Dendritic cell treated with granulocyte-macrophage colony-stimulating factor and Interleukin-4, amounts not matched to agents 40 ng/mL and 50 ng/mL, for 4 days (primary cell): ENCODE results near the gene ADGRF5.

Source experiments
- H3K27ac Mint-ChIP-seq: one replicate; pipeline ENCODE4 v1.8.0; 2022; ENCODE audit warnings: mild to moderate bottlenecking, mixed read lengths
- H3K27me3 Mint-ChIP-seq: one replicate; pipeline ENCODE4 v1.8.0; 2022; ENCODE audit warnings: mild to moderate bottlenecking, mixed read lengths
- H3K36me3 Mint-ChIP-seq: one replicate; pipeline ENCODE4 v1.8.0; 2022; ENCODE audit warnings: low read depth, mixed read lengths
- H3K4me1 Mint-ChIP-seq: one replicate; pipeline ENCODE4 v1.8.0; 2022; ENCODE audit warnings: low read depth, mixed read lengths
- H3K4me3 Mint-ChIP-seq: one replicate; pipeline ENCODE4 v1.8.0; 2022; ENCODE audit warnings: mild to moderate bottlenecking, moderate library complexity, mixed read lengths
- H3K9me3 Mint-ChIP-seq: one replicate; pipeline ENCODE4 v1.8.0; 2022; ENCODE audit warnings: mixed read lengths
- intact Hi-C: fragments of 100-400 bp; cut with micrococcal nuclease; formaldehyde crosslinking; loops from one replicate; pipeline ENCODE4 v1.15.0; 2022

Gene ADGRF5

GRCh38 chr6:46917002-46917545, 4.7 kb downstream of the ADGRF5 start:
- Mint-ChIP-seq H3K4me3 (no peak overlapping the region), H3K9me3 (no peaks in the 10 kb centered on the region), H3K27ac (no peak overlapping the region), H3K4me1 (no peaks in the 10 kb centered on the region), H3K36me3 (no peaks in the 10 kb centered on the region), H3K27me3 (no peaks in the 10 kb centered on the region)
- intact Hi-C loops: no loop called here

- Mint-ChIP-seq H3K4me3 (no peak overlapping the region), H3K4me1 (no peaks in the 10 kb centered on the region), H3K27ac (no peak overlapping the region), H3K27me3 (no peaks in the 10 kb centered on the region), H3K9me3 (no peaks in the 10 kb centered on the region), H3K36me3 (no peaks in the 10 kb centered on the region)
- intact Hi-C loops: no loop called here
Measured at GRCh38 chr6:46915866-46916265, 5.9 kb downstream of the ADGRF5 start.

GRCh38 chr6:46915380-46915779, 6.4 kb downstream of the ADGRF5 start:
- intact Hi-C loops: no loop called here
- Mint-ChIP-seq H3K27ac (no peak overlapping the region), H3K4me3 (no peak overlapping the region), H3K36me3 (no peaks in the 10 kb centered on the region), H3K4me1 (no peaks in the 10 kb centered on the region), H3K9me3 (no peaks in the 10 kb centered on the region), H3K27me3 (no peaks in the 10 kb centered on the region)

- Mint-ChIP-seq H3K4me1 (no peaks in the 10 kb centered on the region), H3K9me3 (no peaks in the 10 kb centered on the region), H3K27me3 (no peaks in the 10 kb centered on the region), H3K4me3 (no peak overlapping the region), H3K36me3 (no peaks in the 10 kb centered on the region), H3K27ac (no peak overlapping the region)
- intact Hi-C loops: no loop called here
Measured at GRCh38 chr6:46914279-46914810, 7.4 kb downstream of the ADGRF5 start.

- H3K27me3 Mint-ChIP-seq: no peaks in the 10 kb centered on the region
- no peaks in the 10 kb centered on the region for H3K4me1 Mint-ChIP-seq
- intact Hi-C loops: no loop called here
- no peaks in the 10 kb centered on the region for H3K9me3 Mint-ChIP-seq
- H3K36me3 Mint-ChIP-seq: no peaks in the 10 kb centered on the region
- no peak overlapping the region for H3K27ac Mint-ChIP-seq
- H3K4me3 Mint-ChIP-seq: no peak overlapping the region
Measured at GRCh38 chr6:46909371-46909770, 12.4 kb downstream of the ADGRF5 start.

GRCh38 chr6:46906776-46907175, 15.0 kb downstream of the ADGRF5 start:
- intact Hi-C loops: no loop called here
- no peak overlapping the region for H3K27ac Mint-ChIP-seq
- H3K9me3 Mint-ChIP-seq: no peaks in the 10 kb centered on the region
- H3K4me3 Mint-ChIP-seq: no peak overlapping the region
- no peaks in the 10 kb centered on the region for H3K4me1 Mint-ChIP-seq
- H3K27me3 Mint-ChIP-seq: no peaks in the 10 kb centered on the region
- H3K36me3 Mint-ChIP-seq: no peaks in the 10 kb centered on the region

- Mint-ChIP-seq H3K27ac (no peak overlapping the region), H3K4me1 (no peaks in the 10 kb centered on the region), H3K27me3 (no peaks in the 10 kb centered on the region), H3K9me3 (no peaks in the 10 kb centered on the region), H3K36me3 (no peaks in the 10 kb centered on the region), H3K4me3 (no peak overlapping the region)
- intact Hi-C loops: no loop called here
Measured at GRCh38 chr6:46904117-46904516, 17.6 kb downstream of the ADGRF5 start.

- no peak overlapping the region for H3K4me3 Mint-ChIP-seq
- H3K27me3 Mint-ChIP-seq: no peaks in the 10 kb centered on the region
- no peaks in the 10 kb centered on the region for H3K9me3 Mint-ChIP-seq
- no peak overlapping the region for H3K27ac Mint-ChIP-seq
- intact Hi-C loops: no loop called here
- no peaks in the 10 kb centered on the region for H3K36me3 Mint-ChIP-seq
- H3K4me1 Mint-ChIP-seq: no peaks in the 10 kb centered on the region
Measured at GRCh38 chr6:46903175-46903574, 18.6 kb downstream of the ADGRF5 start.

GRCh38 chr6:46901882-46902314, 19.8 kb downstream of the ADGRF5 start:
- no peaks in the 10 kb centered on the region for H3K36me3 Mint-ChIP-seq
- no peaks in the 10 kb centered on the region for H3K4me1 Mint-ChIP-seq
- H3K9me3 Mint-ChIP-seq: no peaks in the 10 kb centered on the region
- intact Hi-C loops: no loop called here
- H3K4me3 Mint-ChIP-seq: no peak overlapping the region
- H3K27me3 Mint-ChIP-seq: no peaks in the 10 kb centered on the region
- no peak overlapping the region for H3K27ac Mint-ChIP-seq

- H3K36me3 Mint-ChIP-seq: no peaks in the 10 kb centered on the region
- intact Hi-C loops: no loop called here
- no peak overlapping the region for H3K4me3 Mint-ChIP-seq
- H3K4me1 Mint-ChIP-seq: no peaks in the 10 kb centered on the region
- H3K9me3 Mint-ChIP-seq: no peaks in the 10 kb centered on the region
- no peaks in the 10 kb centered on the region for H3K27me3 Mint-ChIP-seq
- H3K27ac Mint-ChIP-seq: no peak overlapping the region
Measured at GRCh38 chr6:46900266-46900665, 21.5 kb downstream of the ADGRF5 start.

- Mint-ChIP-seq H3K36me3 (no peaks in the 10 kb centered on the region), H3K27me3 (no peaks in the 10 kb centered on the region), H3K27ac (no peak overlapping the region), H3K9me3 (no peaks in the 10 kb centered on the region), H3K4me1 (no peaks in the 10 kb centered on the region), H3K4me3 (no peak overlapping the region)
- intact Hi-C loops: no loop called here
Measured at GRCh38 chr6:46899659-46900058, 22.1 kb downstream of the ADGRF5 start.

GRCh38 chr6:46898006-46898405, 23.7 kb downstream of the ADGRF5 start:
- Mint-ChIP-seq H3K9me3 (no peaks in the 10 kb centered on the region), H3K27ac (no peak overlapping the region), H3K4me1 (no peaks in the 10 kb centered on the region), H3K4me3 (no peak overlapping the region), H3K27me3 (no peaks in the 10 kb centered on the region), H3K36me3 (no peaks in the 10 kb centered on the region)
- intact Hi-C loops: no loop called here

- Mint-ChIP-seq H3K27me3 (no peaks in the 10 kb centered on the region), H3K36me3 (no peaks in the 10 kb centered on the region), H3K9me3 (no peaks in the 10 kb centered on the region), H3K4me3 (no peak overlapping the region), H3K4me1 (no peaks in the 10 kb centered on the region), H3K27ac (no peak overlapping the region)
- intact Hi-C loops: no loop called here
Measured at GRCh38 chr6:46896871-46897270, 24.9 kb downstream of the ADGRF5 start.

- H3K4me1 Mint-ChIP-seq: no peaks in the 10 kb centered on the region
- H3K27ac Mint-ChIP-seq: no peak overlapping the region
- no peaks in the 10 kb centered on the region for H3K9me3 Mint-ChIP-seq
- intact Hi-C loops: no loop called here
- H3K4me3 Mint-ChIP-seq: no peak overlapping the region
- H3K27me3 Mint-ChIP-seq: no peaks in the 10 kb centered on the region
- H3K36me3 Mint-ChIP-seq: no peaks in the 10 kb centered on the region
Measured at GRCh38 chr6:46895930-46896329, 25.8 kb downstream of the ADGRF5 start.

- H3K36me3 Mint-ChIP-seq: no peaks in the 10 kb centered on the region
- no peak overlapping the region for H3K4me3 Mint-ChIP-seq
- H3K27me3 Mint-ChIP-seq: no peaks in the 10 kb centered on the region
- no peaks in the 10 kb centered on the region for H3K4me1 Mint-ChIP-seq
- intact Hi-C loops: no loop called here
- H3K9me3 Mint-ChIP-seq: no peaks in the 10 kb centered on the region
- H3K27ac Mint-ChIP-seq: no peak overlapping the region
Measured at GRCh38 chr6:46894433-46894832, 27.3 kb downstream of the ADGRF5 start.
